ENCODE data around the gene FER1L5.

Gene FER1L5

GRCh38 chr2:96699621-96700020 is 57.1 kb downstream of the FER1L5 start:
- no peak for DNase-seq

GRCh38 chr2:96700086-96700485 is 57.5 kb downstream of the FER1L5 start:
- DNase-seq, result no peak

GRCh38 chr2:96701636-96702035 is 59.1 kb downstream of the FER1L5 start:
- DNase-seq, result no peak

GRCh38 chr2:96702098-96702785 is 59.7 kb downstream of the FER1L5 start:
- no peak for DNase-seq

GRCh38 chr2:96703021-96703751 is 60.6 kb downstream of the FER1L5 start:
- DNase-seq, result no peak

GRCh38 chr2:96710985-96711384 is 68.4 kb downstream of the FER1L5 start:
- no peak for DNase-seq

GRCh38 chr2:96715658-96716057 is 73.1 kb downstream of the FER1L5 start:
- DNase-seq, result peak; percentile 35

GRCh38 chr2:96716388-96716787 is 73.8 kb downstream of the FER1L5 start:
- no peak for DNase-seq

GRCh38 chr2:96726131-96726530 is 83.6 kb downstream of the FER1L5 start:
- no peak for DNase-seq

GRCh38 chr2:96727431-96727830 is 84.9 kb downstream of the FER1L5 start:
- no peak for DNase-seq

GRCh38 chr2:96729748-96730147 is 87.2 kb downstream of the FER1L5 start:
- no peak for DNase-seq

GRCh38 chr2:96730212-96730611 is 87.6 kb downstream of the FER1L5 start:
- DNase-seq, result no peak

GRCh38 chr2:96733931-96734330 is 91.4 kb downstream of the FER1L5 start:
- no peak for DNase-seq

GRCh38 chr2:96734880-96735583 is 92.5 kb downstream of the FER1L5 start:
- DNase-seq, result no peak

- no peak for DNase-seq
Observed at GRCh38 chr2:96737251-96737650, 94.7 kb downstream of the FER1L5 start.

GRCh38 chr2:96737831-96738230 is 95.3 kb downstream of the FER1L5 start:
- no peak for DNase-seq

GRCh38 chr2:96739076-96739632 is 96.6 kb downstream of the FER1L5 start:
- DNase-seq, result no peak

- DNase-seq, result peak; percentile 97
Observed at GRCh38 chr2:96739633-96740428, 97.3 kb downstream of the FER1L5 start, which contains the start of gene LMAN2L. LMAN2L (minus strand) TSS chr2:96740064; CDS start chr2:96740040, 24 bp downstream.

GRCh38 chr2:96747061-96747617 is 104.6 kb downstream of the FER1L5 start:
- DNase-seq, result no peak

- DNase-seq, result no peak
Observed at GRCh38 chr2:96751800-96752199, 109.2 kb downstream of the FER1L5 start.

GRCh38 chr2:96753661-96754282 is 111.2 kb downstream of the FER1L5 start:
- DNase-seq, result no peak

GRCh38 chr2:96754317-96754716 is 111.8 kb downstream of the FER1L5 start:
- no peak for DNase-seq
